Type B pancreatic cell (in vitro differentiated cells): ENCODE measurements around the gene FBXW5. TPM values are rescaled to one million over a fixed set of nuclear protein-coding genes. Genes with fewer than 3 reads are reported as not detected.

Source experiments
- DNase-seq: peaks from one replicate; pipeline ENCODE4 v3.0.0; 2021; ENCODE audit warnings: mixed read lengths; ENCODE audit not compliant: unreplicated experiment; ENCODE audit errors: extremely low spot score
- H3K27ac Mint-ChIP-seq: 2 replicates; pipeline ENCODE4 v1.8.0; 2021; ENCODE audit warnings: mild to moderate bottlenecking, mixed read lengths
- H3K27me3 Mint-ChIP-seq: 2 replicates; pipeline ENCODE4 v1.8.0; 2021; ENCODE audit warnings: mixed read lengths
- H3K36me3 Mint-ChIP-seq: 2 replicates; pipeline ENCODE4 v1.8.0; 2021; ENCODE audit warnings: mixed read lengths
- H3K4me1 Mint-ChIP-seq: one replicate; pipeline ENCODE4 v1.8.0; 2021; ENCODE audit warnings: mixed read lengths; ENCODE audit not compliant: unreplicated experiment
- H3K4me3 Mint-ChIP-seq: 2 replicates; pipeline ENCODE4 v1.8.0; 2021; ENCODE audit warnings: mild to moderate bottlenecking, mixed read lengths
- H3K9me3 Mint-ChIP-seq: 2 replicates; pipeline ENCODE4 v1.8.0; 2021; ENCODE audit warnings: mixed read lengths
- total RNA-seq: library from RNA; stranded (reverse); gene quantifications from 2 replicates; pipeline ENCODE4 v1.2.1, GENCODE V29; 2021; ENCODE audit warnings: low replicate concordance
- TF ChIP-seq, protein P1 (sequence below): fragments of 200-600 bp; sonication (generic); conservative IDR thresholded peaks from 2 replicates; pipeline ENCODE4 v1.5.0; 2021; ENCODE audit warnings: antibody characterized with exemption, mild to moderate bottlenecking

Gene FBXW5
- total RNA-seq, 1 donor from 2014 or later: 82.8 TPM

DNA sequence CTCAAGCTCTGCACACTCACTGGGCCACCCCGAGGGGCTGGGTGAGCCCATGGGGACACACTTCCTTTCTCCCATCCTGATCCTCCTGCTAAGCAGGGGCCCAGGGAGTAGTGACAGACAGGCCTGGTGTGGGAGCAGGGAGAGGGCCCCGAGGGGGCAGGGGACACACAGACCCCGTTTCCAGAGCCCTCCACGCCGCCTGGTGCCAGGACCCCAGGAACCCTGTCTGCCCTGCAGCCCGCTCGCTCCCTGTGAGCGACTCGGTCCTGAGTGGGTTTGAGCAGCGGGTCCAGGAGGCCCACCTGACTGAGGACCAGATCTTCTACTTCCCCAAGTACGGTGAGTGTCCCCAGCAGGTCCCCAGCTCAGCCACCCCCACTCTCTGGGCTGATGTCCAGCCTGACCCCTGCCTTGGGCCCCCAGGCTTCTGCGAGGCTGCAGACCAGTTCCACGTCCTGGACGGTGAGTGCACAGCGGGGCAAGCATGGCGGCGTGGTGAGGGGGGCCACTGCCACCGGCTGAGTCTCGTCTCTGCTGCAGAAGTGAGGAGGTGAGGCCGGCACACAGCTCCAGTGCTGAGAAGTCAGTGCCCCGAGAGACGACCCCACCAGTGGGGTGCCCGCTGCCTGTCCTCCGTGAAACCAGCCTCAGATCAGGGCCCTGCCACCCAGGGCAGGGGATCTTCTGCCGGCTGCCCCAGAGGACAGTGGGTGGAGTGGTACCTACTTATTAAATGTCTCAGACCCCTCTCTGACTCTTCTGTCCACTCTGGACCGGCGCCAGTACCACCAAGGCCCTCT, 1.9 kb upstream of the FBXW5 start:
- H3K36me3 Mint-ChIP-seq: no peaks in the 10 kb centered on the region
- no peaks in the 10 kb centered on the region for H3K9me3 Mint-ChIP-seq
- peaks cover 4% of the 10 kb centered on the region for H3K4me1 Mint-ChIP-seq
- DNase-seq: no peak
- H3K27ac Mint-ChIP-seq: no peak overlapping the region
- TF ChIP-seq, protein P1, sequence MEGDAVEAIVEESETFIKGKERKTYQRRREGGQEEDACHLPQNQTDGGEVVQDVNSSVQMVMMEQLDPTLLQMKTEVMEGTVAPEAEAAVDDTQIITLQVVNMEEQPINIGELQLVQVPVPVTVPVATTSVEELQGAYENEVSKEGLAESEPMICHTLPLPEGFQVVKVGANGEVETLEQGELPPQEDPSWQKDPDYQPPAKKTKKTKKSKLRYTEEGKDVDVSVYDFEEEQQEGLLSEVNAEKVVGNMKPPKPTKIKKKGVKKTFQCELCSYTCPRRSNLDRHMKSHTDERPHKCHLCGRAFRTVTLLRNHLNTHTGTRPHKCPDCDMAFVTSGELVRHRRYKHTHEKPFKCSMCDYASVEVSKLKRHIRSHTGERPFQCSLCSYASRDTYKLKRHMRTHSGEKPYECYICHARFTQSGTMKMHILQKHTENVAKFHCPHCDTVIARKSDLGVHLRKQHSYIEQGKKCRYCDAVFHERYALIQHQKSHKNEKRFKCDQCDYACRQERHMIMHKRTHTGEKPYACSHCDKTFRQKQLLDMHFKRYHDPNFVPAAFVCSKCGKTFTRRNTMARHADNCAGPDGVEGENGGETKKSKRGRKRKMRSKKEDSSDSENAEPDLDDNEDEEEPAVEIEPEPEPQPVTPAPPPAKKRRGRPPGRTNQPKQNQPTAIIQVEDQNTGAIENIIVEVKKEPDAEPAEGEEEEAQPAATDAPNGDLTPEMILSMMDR: no peak
- H3K27me3 Mint-ChIP-seq: no peaks in the 10 kb centered on the region
- peak overlapping the region; percentile 4 for H3K4me3 Mint-ChIP-seq

DNA sequence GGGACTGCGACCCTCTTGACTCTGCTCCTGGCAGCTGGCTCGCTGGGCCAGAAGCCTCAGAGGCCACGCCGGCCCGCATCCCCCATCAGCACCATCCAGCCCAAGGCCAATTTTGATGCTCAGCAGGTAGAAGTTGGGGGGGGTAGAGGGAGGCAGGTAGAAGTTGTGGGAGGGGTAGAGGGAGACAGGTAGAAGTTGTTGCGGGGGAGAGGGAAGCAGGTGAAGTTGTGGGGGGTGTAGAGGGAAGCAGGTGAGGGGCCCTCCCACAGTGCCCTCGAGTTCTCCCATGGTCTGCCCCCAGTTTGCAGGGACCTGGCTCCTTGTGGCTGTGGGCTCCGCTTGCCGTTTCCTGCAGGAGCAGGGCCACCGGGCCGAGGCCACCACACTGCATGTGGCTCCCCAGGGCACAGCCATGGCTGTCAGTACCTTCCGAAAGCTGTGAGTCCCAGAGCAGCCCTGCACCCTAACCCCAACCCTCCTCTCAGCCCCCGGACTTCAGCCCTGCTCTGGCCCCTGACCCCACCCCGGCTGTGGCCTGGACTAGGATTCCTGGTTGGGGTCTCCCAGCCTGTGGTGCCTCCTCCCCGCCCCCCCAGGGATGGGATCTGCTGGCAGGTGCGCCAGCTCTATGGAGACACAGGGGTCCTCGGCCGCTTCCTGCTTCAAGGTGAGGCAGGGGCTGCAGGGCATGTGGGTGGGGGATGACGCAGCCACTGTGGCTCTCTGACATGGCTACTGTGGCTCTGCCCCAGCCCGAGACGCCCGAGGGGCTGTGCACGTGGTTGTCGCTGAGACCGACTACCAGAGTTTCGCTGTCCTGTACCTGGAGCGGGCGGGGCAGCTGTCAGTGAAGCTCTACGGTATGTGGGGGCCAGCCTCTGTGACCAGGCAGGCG, 1.0 kb upstream of the FBXW5 start:
- H3K4me3 Mint-ChIP-seq: peak overlapping the region; percentile 4
- no peaks in the 10 kb centered on the region for H3K27me3 Mint-ChIP-seq
- DNase-seq: no peak
- TF ChIP-seq, protein P1: no peak
- H3K36me3 Mint-ChIP-seq: no peaks in the 10 kb centered on the region
- no peak overlapping the region for H3K27ac Mint-ChIP-seq
- no peaks in the 10 kb centered on the region for H3K9me3 Mint-ChIP-seq
- H3K4me1 Mint-ChIP-seq: peaks cover 4% of the 10 kb centered on the region

DNA sequence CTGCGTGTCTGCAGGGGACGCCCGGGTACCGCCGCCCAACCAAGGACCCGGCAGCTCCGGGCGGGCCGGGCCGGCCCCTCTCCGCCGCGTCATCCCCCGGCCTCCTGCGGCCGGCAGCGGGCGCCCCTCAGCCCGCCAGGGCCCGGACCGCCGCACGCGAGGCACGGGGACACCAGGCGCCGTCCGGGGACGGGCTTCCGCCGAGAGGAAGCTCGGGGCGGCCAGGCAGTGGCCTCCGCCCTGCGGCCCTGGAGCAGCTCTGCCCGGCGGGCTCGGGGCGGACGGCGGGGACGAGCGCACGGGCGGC, 373 bp downstream of the FBXW5 start:
- peaks cover 4% of the 10 kb centered on the region for H3K4me1 Mint-ChIP-seq
- H3K36me3 Mint-ChIP-seq: peaks cover 3% of the 10 kb centered on the region
- H3K27me3 Mint-ChIP-seq: no peaks in the 10 kb centered on the region
- peak overlapping the region; percentile 82 for H3K4me3 Mint-ChIP-seq
- TF ChIP-seq, protein P1: no peak
- no peak overlapping the region for H3K27ac Mint-ChIP-seq
- no peak for DNase-seq
- H3K9me3 Mint-ChIP-seq: no peaks in the 10 kb centered on the region

DNA sequence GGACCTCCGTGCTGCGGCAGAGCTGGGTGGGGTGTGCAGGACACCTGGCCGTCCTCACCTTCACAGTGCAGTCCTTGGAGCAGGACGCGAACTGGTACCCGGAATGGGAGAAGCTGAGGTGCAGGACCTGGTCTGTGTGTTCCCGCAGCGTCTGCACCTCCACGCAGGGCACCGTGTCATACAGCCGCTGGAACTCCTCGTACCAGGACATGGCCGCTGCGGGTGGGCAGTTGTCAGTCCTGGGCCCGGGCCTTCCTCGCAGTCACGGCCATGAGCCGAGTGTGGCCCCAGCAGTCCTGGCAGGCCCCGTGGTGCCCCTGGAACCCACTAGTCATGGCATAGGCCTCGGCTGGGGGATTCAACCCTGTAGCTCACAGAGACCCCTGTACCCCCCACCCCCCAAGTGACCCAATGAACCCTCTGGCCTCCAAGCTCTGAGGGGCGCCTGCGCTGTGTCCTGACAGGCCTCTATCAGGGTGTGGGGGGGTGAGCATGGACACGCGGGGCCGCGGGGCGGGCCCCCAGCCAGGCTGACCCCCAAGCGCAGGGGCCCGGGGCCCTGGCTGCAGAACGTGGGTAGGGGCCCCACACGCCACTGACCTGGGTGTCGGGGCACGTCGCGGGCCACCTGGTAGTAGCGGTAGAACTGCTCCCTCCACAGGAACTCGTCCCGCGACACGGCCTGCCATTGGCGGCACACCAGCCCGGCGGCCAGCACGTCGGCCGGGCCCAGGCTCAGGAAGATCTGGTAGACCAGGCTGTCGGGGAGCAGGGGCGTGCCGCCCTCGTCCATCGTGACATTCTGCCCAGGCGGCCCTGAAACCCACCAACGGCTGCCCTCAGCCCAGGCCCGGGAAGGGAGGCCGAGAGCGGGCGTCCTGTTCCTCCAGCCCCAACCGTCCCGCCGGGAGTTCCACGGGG, 987 bp downstream of the FBXW5 start:
- TF ChIP-seq, protein P1: no peak
- Mint-ChIP-seq H3K27me3 (no peaks in the 10 kb centered on the region), H3K9me3 (no peaks in the 10 kb centered on the region), H3K4me1 (peaks cover 4% of the 10 kb centered on the region), H3K36me3 (peaks cover 5% of the 10 kb centered on the region), H3K4me3 (peak overlapping the region; percentile 82), H3K27ac (no peak overlapping the region)
- DNase-seq: no peak

DNA sequence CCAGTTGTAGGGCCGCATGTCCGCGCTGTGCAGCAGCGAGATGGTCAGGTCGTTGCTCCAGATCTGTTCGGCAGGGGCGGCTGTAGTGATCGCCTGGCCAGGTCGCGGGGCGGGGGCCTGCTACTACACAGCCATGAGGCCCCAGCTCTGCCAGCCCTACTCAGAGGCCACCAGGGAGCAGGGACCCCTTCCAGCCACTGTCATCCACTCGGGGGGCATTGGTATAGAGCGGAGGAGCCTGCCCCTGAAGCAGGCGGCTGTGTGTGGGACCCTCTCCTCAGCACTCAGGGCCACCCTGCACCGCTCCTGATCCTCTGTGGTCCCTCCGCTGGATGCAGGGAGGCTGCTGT, 1.7 kb downstream of the FBXW5 start:
- Mint-ChIP-seq H3K4me1 (peaks cover 4% of the 10 kb centered on the region), H3K4me3 (peak overlapping the region; percentile 61), H3K27ac (no peak overlapping the region), H3K9me3 (no peaks in the 10 kb centered on the region), H3K27me3 (no peaks in the 10 kb centered on the region), H3K36me3 (peaks cover 5% of the 10 kb centered on the region)
- TF ChIP-seq, protein P1: no peak
- peak; percentile 59 for DNase-seq
